Fibroblast of skin of back (primary cell): ENCODE measurements around the gene SPRN. TPM values are rescaled to one million over a fixed set of nuclear protein-coding genes. Genes with fewer than 3 reads are reported as not detected.
"Not testable (repeated sequence)": the region's sequence is repeated elsewhere in the genome, so short reads cannot be mapped to it uniquely, and the experiment has no call there.

Experiments
- DNase-seq: peaks from one replicate; pipeline ENCODE4 v3.0.0-alpha.2; 2013
- polyA plus RNA-seq, 2 experiments: library from polyadenylated mRNA; unstranded; fragments of 120-200 nt; gene quantifications; one replicate each; pipeline ENCODE4 v1.2.1, GENCODE V29; 2013; ENCODE audit not compliant: insufficient read length in 2 of 2

SPRN gene, protein sequence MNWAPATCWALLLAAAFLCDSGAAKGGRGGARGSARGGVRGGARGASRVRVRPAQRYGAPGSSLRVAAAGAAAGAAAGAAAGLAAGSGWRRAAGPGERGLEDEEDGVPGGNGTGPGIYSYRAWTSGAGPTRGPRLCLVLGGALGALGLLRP
- 2.6 TPM for polyA plus RNA-seq (2013, experiment 1 of 2; ENCODE audit: insufficient read length)
- polyA plus RNA-seq (2013, experiment 2 of 2; ENCODE audit: insufficient read length): 2.3 TPM

DNA sequence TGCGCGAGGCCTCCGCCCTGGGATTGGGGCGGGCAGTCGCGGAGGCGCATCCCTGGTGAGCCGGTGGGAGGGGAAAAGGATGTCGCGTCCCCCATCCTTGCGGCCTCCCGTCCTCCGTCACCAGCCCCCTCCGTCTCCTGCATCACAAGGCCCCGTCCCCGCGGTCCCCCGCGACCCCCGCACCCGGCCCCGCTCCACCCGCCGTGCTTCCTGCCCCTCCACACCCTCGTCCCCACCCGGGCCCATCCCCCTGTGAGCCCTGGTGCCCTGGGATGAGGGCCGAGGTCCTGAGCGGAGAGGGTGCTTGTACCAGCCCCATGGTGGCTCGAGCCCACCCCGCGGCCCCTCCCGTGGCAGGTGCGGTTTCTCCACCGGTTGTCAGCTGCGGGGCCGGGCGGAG lies at the start of gene SPRN:
SPRN (minus strand) TSS at position 25 of the 400 bp plus-strand sequence. CDS start 944 bp downstream, outside the sequence.
- not testable (repeated sequence) for DNase-seq

DNA sequence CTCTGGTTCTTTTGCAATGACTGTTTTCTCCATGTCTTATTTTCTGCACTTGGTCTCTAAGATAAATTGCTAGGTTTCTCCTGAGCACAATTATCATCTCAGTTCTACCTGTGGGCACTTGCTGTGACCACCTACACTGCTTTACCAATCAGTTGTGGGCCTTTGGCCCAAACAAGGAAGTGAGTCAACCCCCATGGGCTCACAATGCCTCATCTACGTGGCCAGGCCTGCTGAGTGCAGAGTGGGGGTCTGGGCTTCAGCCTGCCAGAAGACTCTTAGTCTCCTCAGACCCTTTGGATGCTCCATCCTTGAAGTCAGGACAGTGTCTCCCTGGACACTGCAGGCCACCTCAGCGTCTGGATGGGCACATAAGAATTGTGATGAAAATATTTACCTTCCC lies 49.6 kb upstream of the SPRN start:
- DNase-seq: no peak

DNA sequence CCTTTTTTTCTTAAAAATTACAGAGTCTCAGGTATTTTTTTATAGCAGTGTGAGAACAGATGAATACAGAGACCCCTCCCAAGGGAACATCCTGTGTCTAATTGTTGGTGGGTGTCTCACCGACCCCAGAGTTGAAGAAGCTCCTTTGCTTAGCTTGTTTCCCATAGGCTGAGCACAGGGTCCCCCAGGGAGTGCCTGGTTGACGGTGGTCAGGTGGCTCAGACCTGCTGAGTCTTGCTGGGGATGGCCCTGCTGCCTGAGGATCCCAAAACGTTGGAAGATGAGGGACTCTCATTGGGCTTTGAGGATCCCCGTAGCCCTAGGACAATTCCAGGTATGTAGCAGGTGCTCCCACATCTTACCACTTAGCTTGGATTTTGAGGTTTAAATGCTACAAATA lies 48.8 kb upstream of the SPRN start:
- no peak for DNase-seq

DNA sequence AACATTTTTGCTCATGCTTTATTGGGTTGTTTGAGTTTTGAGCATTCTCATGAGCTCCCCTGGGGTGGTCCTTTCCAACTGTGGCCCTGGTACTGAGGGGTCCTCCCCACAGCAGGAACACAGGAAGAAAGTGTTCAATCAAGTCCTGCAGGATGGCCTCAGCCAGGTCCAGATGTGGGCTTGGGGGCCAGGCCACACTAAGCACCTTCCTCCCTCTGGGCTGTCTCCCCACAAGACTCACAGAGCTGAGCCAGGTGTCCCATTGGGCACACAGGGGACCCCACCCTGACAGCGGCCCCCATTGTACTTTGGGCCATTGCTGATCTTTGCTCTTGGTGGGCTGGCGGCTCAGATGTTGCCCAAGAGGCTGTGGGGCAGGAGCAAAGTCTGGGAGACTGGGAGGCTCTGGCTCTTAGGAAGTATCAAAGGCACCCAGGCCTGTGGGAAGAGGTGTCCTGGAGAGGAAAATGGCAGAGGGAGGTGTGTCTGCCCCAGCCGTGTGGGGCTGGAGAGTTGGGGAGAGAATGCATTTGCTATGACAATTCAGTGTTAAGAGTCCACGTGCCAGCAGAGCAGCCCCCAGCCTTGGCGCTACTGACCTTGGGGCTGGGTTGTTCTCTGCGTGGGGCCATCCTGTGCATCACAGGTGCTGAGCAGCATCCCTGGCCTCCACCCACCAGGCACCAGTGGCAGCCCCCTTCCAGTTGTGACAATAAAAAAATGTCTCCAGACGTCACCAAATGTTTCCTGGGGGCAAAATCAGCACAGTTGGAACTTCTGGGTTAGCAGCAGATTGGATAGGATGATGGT lies 47.1 kb upstream of the SPRN start:
- no peak for DNase-seq

DNA sequence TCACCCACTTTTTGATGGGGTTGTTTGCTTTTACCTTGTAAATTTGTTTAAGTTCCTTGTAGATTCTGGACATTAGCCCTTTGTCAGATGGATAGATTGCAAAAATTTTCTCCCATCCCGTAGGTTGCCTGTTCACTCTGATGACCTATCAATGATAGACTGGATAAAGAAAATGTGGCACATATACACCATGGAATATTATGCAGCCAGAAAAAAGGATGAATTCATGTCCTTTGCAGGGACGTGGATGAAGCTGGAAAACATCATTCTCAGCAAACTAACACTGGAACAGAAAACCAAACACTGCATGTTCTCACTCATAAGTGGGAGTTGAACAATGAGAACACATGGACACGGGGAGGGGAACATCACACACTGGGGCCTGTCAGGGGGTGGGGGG lies 44.8 kb upstream of the SPRN start:
- not testable (repeated sequence) for DNase-seq

DNA sequence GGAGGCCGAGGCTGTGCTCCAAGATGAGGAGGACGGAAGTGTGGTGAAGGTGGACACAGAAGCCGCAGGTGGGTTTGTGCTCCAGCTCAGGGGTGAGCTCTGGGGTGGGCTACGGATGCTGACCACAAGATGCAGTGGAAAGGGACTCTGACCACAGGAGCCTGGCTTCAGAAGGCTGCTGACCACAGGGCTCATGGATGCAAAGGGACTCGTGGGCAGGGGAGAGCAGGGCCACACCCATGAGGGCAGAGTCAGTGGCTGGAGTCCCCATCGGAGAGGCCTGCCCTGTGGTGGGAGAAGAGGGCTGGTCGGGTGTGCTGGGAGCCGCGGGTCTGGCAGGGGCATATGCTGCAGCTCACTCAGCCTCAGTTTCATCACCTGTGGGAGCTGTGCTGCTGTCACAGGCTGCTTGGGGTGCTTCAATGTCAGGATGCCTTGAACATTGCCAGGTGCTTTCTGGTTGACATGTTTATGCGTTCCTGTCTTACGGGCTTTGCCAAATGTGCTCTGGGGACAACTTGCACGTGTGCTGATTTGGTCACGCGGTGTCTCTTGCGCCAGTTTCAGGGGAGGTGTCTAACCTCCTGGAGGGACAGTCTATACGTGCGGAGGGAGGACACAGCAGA lies 43.0 kb upstream of the SPRN start:
- no peak for DNase-seq

DNA sequence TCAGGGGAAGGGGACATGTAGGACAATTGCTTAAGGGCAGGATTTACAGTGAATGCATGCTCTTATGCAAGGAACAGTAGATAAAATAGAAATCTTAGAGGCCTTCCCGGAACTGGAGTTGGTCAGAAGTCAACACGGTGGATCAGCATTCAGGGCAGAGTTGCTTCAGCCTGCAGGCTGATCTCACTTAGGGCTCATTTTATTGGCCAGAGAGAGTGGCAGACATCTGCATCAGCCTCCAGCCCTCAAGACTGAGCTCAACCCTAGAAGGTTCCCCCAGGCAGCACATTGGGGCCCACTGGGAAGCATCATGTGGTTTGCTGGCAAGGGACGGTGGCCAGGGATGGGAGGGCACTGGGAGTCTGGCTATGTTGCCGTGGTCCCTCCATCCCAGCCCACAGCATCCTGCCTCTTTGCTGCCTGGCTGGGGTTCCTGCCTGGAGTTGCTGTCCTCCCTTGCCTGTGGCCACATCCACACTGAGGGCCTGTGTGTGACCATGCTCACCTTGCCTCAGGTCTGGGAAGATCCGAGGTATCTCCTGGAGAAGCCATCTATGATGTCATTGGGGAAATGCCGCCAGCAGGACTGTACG lies 42.4 kb upstream of the SPRN start:
- no peak for DNase-seq

DNA sequence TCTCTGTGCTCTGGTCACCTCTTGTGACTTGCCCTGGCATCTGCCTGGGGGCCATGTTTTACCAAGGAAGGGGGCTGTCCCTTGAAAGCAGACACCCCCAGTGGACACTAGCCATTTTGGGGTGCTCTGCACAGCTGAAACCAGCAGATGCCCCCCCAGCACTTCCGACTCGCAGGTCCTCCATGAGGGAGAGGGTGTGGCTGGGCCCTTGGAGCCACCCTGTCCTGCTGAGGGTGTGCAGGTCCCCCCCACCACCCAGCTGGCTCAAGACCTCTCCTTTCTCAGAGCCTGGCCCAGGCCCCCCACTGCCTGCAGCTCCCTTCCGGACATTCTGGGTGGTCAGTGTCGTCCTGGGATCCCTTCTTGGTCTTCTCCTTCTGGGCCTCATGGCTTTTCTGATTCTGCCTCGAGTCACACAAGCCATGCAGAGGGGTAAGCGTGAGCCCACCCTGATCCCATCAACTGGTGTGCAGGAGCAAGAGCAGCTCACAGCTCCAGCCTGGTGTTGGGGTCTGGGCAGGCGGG lies 41.6 kb upstream of the SPRN start:
- DNase-seq: no peak

DNA sequence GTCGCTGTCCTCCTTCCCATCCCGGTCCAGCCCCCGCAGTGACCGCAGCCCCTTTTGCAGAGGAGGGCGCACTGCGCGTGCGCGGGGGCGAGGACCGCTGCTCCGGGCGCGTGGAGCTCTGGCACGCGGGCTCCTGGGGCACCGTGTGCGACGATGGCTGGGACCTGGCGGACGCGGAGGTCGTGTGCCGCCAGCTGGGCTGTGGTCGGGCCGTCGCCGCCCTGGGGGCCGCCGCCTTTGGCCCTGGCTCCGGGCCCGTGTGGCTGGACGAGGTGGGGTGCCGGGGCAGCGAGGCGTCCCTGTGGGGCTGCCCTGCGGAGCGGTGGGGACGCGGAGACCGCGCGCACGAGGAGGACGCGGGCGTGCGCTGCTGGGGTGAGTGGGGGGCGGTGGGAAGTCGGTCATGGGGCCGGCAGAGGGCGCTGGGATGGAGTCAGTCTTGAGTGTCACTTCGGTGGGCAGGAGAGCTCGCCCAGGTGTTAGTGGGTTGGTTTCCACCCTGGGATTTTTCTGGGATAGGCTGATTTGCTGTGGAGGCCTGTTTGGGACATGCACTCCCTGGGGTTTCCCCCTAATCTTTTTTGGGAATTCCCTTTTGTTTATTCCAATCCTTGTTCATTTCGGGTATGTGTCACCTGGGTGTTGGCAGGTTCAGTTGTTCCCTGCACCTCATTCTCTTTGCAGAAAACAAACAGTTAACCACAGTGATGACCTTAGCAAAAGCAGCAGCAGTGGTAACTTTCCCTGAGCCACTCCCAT lies 40.9 kb upstream of the SPRN start:
- no peak for DNase-seq

DNA sequence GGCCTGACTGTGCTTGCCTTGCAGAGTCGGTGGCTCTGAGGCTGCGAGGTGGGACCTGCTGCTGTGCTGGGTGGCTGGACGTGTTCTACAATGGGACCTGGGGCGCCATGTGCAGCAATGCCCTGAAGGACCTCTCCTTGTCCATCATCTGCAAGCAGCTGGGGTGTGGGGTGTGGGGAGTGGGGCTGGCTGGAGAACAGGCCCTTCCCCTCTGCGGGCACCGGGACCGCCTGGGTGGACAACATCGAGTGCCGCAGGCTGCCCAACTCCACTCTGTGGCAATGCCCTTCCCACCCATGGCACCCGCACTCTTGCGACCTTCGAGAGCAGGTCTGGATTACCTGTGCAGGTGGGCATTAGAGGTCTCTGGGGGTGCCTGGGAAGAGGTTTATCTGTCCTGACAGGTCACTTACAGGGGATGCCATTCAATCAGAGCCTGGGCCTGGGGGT lies 40.2 kb upstream of the SPRN start:
- DNase-seq: no peak

DNA sequence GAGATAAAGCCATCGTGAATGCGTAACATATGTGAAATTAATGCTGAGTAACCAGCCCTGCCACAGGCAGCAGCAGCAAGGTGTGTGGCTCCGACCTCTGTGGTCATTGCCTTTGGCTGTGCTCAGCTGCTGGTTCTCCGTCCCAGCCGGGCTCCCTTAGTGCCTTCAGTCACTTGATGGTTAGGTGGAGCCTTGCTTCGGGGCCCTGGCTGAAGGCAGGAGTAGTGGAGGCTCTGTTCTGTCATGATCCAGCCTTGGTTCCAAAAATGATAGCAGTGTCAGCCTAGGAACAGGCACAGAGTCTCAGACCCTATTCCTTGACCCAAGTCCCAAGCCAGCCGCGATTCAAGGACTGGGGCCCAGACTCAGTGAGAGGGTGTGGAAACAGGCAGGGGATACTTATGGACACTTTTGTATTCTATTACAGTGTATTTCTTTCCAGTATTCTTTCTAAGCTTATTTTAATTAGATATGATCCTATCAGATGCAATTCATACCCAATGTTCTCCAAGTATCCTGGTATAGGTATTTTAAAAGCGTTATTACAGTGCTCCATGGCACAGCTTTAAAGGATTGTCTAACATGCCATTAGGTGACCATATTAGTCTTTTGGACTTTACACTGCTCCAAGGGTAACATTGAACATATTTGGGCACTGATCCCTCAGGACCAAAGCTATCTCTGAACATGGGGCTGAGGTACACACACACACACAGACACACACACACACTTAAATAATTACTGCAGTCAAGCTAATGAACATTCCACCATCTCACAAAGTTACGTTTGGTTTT lies 38.3 kb upstream of the SPRN start:
- DNase-seq: no peak

DNA sequence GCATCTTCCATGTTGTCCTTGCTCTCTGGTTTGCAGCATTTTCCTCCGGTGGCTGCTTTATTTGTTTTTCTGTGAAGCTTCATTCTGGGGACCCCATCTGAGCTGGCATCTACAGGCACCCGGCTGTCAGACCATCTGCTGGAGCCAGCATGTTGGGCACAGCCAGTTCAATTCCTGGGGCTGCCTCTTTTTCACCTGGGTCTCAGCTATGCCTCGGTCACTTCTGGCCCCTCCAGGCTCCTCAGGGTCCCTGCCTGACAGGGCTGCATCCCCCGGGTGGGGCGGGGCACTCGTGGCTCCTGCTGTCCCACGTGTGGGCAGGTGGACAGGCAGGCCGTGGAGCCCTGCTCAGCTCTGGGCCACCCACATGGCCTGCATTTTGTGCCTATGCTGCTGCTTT lies 37.4 kb upstream of the SPRN start:
- no peak for DNase-seq

DNA sequence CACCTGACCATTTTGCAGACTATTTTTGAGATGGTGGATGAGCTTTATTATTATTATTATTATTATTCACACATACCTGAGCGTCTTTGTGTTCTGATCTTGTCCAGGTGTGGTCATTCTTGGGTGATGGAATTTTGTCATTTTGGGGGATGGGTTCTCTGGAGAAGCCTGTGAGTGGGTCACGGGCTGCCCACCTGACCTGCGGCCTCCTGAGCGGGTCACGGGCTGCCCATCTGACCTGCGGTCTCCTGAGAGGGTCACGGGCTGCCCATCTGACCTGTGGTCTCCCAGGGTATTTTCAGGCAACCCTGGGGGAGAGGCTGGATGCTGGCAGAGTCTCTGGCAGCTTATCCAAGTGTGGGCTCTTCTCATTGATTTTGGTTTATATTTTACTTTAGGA lies 36.6 kb upstream of the SPRN start:
- DNase-seq: no peak

DNA sequence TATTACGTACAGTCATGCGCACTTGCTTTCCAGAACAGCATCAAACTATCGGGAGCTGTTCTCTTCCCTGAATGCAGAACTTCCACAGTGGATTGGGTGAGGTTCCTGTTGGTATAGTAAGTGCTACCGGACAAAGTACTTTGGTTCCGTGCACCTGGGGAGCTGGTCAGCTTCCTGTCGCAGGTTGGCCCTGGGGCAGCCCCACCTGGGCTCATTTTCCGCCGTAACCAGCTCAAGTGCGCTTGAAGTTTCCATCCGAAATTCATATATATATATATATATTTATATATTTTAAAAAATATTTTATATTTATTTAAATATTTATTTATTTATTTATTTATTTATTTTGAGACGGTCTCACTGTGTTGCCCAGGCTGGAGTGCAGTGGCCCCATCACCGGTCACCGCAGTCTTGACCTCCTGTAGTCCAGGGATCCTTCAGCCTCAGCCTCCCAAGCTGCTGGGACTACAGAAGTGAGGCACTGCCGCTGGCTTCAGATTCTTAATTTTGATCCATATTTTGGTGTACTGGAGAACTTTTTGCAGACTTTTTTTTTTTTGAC lies 35.9 kb upstream of the SPRN start:
- DNase-seq: no peak

DNA sequence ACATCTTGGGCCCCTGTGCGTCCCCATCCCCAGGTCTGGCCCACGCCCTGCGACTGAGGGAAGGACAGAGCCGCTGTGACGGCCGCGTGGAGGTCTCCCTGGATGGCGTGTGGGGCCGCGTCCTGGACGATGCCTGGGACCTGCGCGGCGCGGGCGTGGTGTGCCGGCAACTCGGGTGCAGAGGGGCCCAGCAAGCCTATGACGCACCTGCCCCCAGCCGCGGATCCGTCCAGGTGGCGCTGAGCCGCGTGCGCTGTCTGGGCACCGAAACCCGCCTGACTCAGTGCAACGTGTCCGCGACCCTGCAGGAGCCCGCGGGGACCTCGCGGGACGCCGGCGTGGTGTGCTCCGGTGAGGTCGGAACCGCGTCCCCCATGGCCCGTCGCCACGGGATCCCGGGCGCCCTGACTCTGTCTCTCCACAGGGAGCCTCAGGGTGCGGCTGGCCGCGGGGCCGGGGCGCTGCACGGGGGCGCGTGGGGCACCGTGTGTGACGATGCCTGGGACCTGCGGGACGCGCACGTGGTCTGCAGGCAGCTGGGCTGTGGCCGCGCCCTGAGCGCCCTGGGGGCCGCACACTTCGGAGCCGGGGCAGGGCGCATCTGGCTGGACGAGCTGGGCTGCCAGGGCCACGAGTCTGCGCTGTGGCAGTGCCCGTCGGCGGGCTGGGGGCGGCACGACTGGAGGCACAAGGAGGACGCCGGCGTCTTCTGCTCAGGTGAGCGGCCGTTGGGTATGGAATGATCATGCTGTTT lies 35.2 kb upstream of the SPRN start:
- no peak for DNase-seq

DNA sequence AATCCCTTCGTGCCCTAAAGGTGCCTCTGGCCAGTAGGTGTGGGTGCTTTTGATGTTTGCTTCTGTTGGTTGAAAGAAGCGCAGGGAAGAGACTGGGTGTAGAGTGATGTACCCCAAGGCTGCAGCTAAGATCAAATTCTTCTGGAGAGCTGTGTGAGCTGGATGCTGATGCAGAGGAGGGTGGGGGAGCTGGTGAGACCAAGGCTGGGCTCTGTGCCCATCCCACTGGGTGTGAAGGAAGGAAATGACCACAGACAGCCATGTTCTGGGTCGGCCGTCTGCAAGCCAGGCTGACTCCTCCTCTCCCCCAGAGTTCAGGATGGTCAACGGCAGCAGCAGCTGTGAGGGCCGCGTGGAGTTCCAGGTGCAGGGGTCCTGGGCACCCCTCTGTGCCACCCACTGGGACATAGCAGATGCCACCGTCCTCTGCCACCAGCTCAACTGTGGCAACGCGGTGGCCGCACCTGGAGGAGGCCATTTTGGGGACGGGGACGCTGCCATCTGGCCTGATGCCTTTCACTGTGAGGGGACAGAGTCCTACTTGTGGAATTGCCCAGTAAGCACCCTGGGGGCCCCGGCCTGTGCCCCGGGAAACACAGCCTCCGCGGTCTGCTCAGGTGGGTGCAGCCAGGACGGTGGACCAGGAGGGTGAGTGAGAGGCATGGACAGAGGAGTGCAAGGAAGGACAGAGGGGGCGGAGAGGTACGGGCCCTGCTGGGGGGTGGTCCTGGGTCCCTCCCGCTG lies 34.5 kb upstream of the SPRN start:
- DNase-seq: no peak

DNA sequence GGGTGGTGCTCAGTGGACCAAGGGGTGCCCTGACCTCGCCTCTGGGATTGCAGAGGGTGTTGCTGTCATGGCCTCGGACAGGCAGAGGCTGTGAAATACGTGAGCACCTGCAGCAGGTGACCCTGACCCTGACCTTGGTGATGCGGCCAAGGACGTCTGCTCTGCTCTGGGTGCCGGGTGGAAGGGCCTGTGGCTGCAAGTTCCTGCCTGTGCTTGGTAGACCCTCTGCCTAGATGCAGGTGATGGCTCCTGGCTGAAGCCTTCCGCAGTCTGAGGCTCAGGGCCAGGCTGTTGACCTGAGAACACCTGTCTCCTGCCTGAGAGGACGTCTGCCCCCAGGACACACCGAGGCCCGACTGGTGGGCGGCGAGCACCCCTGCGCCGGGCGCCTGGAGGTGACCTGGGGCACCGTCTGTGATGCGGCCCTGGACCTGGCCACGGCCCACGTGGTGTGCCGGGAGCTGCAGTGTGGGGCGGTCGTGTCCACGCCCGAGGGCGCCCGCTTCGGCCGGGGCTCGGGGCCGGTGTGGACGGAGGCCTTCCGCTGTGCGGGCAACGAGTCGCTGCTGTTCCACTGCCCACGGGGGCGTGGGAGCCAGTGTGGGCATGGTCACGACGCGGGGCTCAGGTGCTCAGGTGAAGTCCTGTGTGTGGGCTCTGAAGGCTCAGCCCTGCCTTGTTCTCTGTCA lies 33.7 kb upstream of the SPRN start:
- DNase-seq: no peak

DNA sequence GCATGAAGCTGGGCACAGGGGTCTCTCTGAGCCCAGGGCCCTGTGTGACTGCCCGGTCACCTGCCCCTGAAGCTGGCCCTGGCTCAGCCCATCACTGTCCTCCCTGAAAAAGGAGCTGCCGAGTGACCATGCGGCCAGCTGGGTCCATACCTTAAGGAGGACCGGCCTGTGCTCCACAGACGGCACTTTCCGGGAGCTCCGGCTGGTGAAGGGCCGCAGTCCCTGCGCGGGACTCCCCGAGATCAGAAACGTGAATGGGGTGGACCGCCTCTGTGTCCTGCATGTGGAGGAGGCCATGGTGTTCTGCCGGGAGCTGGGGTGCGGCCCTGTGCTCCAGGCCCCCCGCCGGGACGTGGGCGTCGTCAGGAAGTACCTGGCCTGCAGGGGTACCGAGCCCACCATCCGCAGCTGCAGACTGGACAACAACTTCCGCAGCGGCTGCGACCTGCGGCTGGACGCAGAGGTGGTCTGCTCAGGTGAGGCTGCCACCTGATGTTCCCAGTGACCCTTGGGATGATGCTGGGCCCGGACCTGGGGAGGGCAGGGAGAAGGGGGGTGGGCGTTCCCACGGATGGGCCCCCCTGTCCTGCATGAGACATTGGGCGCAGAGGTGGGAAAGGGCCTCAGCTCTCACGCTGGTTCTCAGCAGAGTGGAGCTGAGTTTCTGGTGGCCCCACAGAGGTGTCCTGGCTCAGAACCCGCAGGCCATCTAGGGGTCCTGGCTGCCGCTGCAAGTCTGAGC lies 32.8 kb upstream of the SPRN start:
- DNase-seq: no peak
